Adrenal gland (tissue), 12 donors: Measurements from ENCODE around the gene DOCK4. TPM values are rescaled to one million over a fixed set of nuclear protein-coding genes. Genes with fewer than 3 reads are reported as not detected.

Experiments
- DNase-seq, 7 donors: peaks; one replicate each; pipeline ENCODE4 v3.0.0-alpha.2; 2019 to 2020
- H3K27ac ChIP-seq, 5 donors: fragments of 200-600 bp; sonication (generic) in 4 of 5; 1 replicate in 3 of 5; 2 replicates in 2 of 5; pipeline versions ENCODE4 v1.5.1 to v1.8.0; 2016 to 2020; ENCODE audit warnings: mild to moderate bottlenecking in 1 of 5
- H3K27me3 ChIP-seq: fragments of 200-600 bp; 2 replicates; pipeline ENCODE4 v1.8.0; 2021
- H3K36me3 ChIP-seq, 2 donors: fragments of 200-600 bp; replicated peaks in 1 of 2; 1 replicate in 1 of 2; 2 replicates in 1 of 2; pipeline versions ENCODE4 v1.5.1 to v1.8.0; 2018 to 2022
- H3K4me1 ChIP-seq, 2 donors: fragments of 200-600 bp; replicated peaks in 1 of 2; 1 replicate in 1 of 2; 2 replicates in 1 of 2; pipeline versions ENCODE4 v1.5.1 to v1.8.0; 2018 to 2021
- H3K4me3 ChIP-seq, 4 donors: fragments of 200-600 bp; sonication (generic) in 3 of 4; one replicate each; pipeline ENCODE4 v1.5.1; 2016 to 2018
- H3K9me3 ChIP-seq, 3 donors: fragments of 200-600 bp; sonication (generic) in 1 of 3; replicated peaks in 1 of 3; 1 replicate in 2 of 3; 2 replicates in 1 of 3; pipeline versions ENCODE4 v1.5.1 to v1.8.0; 2016 to 2021
- CTCF ChIP-seq, 6 experiments: fragments of 450-650 bp in 4 of 6; fragments of 200-600 bp in 2 of 6; sonication (generic) in 1 of 6; IDR thresholded peaks; 1 replicate in 5 of 6; 2 replicates in 1 of 6; pipeline versions ENCODE4 v1.5.1 to v1.8.0; 2016 to 2021; ENCODE audit warnings: antibody characterized with exemption in 6 of 6, mild to moderate bottlenecking in 2 of 6, moderate library complexity in 1 of 6
- POLR2A ChIP-seq, 2 donors: fragments of 450-650 bp; IDR thresholded peaks; one replicate each; pipeline ENCODE4 v1.6.1; 2017; ENCODE audit warnings: antibody characterized with exemption in 2 of 2, mild to moderate bottlenecking in 2 of 2, moderate library complexity in 1 of 2
- WGBS, 4 donors: extraction: QIAGEN DNeasy Blood & Tissue Kit in 2 of 4; methylation state at CpG; one replicate each; pipeline versions ENCODE4 v1.1.5 to v1.1.7; 2013 to 2017; 5-methylcytosine and 5-hydroxymethylcytosine counted together
- intact Hi-C, 2 donors: fragments of 100-400 bp; cut with DNase I; formaldehyde crosslinking; loops; one replicate each; pipeline versions ENCODE4 v1.14.1 to v1.15.0; 2022 to 2023
- polyA plus RNA-seq, 3 donors: library from polyadenylated mRNA; stranded (reverse); fragments of 200-250 nt in 2 of 3; fragments of 350-450 nt in 1 of 3; fragmentation: Illumina TruSeq in 1 of 3; extraction: RNeasy Lipid Tissue Mini Kit (QIAGEN cat#74804) in 1 of 3; gene quantifications; one replicate each; pipeline ENCODE4 v1.2.3, GENCODE V29; 2013 to 2014
- total RNA-seq, 9 donors: library from RNA; depleted of rRNA in 4 of 9; stranded (reverse); fragments of >200 nt in 4 of 9; fragments of 120-200 nt in 1 of 9; fragmentation: NEBNext Ultra II Directional in 1 of 9; extraction: Animal tissue kit (Norgen Biotek cat#: 25700) in 1 of 9; gene quantifications; one replicate each; pipeline versions ENCODE4 v1.1.0 to v1.2.4, GENCODE V29; 2013 to 2023
- donor health status: healthy with polysubstance abuse.
- donor health status: Bipolar disorder and iron deficiency.
- donor health status: DM: yes; HTN: yes; CAD: no.
- donor health status: DM: no; HTN: no; CAD: no.
- donor health status: DM: no; HTN: no; CAD: no.
- donor health status: DM: yes; HTN: yes; CAD: no.

Gene DOCK4
- total and polyA plus RNA-seq, 12 donors = 6.2 to 37.6 (median 21.1) TPM

GRCh38 chr7:112070674-112071256 is 135.4 kb downstream of the DOCK4 start:
- Histone ChIP-seq H3K36me3 (no peaks in the 10 kb centered on the region), H3K27ac (no peak overlapping the region), H3K27me3 (no peaks in the 10 kb centered on the region), H3K4me3 (no peak overlapping the region), H3K4me1 (no peaks in the 10 kb centered on the region), H3K9me3 (no peaks in the 10 kb centered on the region)
- 83 to 90% (median 87%) methylated on average over 5 of the region's 5 CpGs for WGBS, 4 donors
- no peak for TF ChIP-seq POLR2A (IDR thresholded peaks at IDR 0.05)
- no peak for TF ChIP-seq CTCF (IDR thresholded peaks at IDR 0.05)
- no peak for DNase-seq
- intact Hi-C loops = no loop called here

GRCh38 chr7:112069879-112070321 is 136.3 kb downstream of the DOCK4 start:
- H3K9me3 ChIP-seq = no peaks in the 10 kb centered on the region
- H3K4me3 ChIP-seq = no peak overlapping the region
- 81 to 92% (median 88%) methylated on average over 3 of the region's 3 CpGs for WGBS, 4 donors
- no peaks in the 10 kb centered on the region for H3K27me3 ChIP-seq
- no peak for TF ChIP-seq POLR2A (IDR thresholded peaks at IDR 0.05)
- TF ChIP-seq CTCF (IDR thresholded peaks at IDR 0.05) = no peak
- intact Hi-C loops = no loop called here
- H3K4me1 ChIP-seq = no peaks in the 10 kb centered on the region
- H3K36me3 ChIP-seq = no peaks in the 10 kb centered on the region
- H3K27ac ChIP-seq = no peak overlapping the region
- DNase-seq = no peak

- H3K27ac ChIP-seq = no peak overlapping the region
- no peak overlapping the region for H3K4me3 ChIP-seq
- H3K27me3 ChIP-seq = no peaks in the 10 kb centered on the region
- intact Hi-C loops = no loop called here
- DNase-seq = no peak
- H3K36me3 ChIP-seq = no peaks in the 10 kb centered on the region
- no peak for TF ChIP-seq CTCF (IDR thresholded peaks at IDR 0.05)
- no peak for TF ChIP-seq POLR2A (IDR thresholded peaks at IDR 0.05)
- H3K4me1 ChIP-seq = no peaks in the 10 kb centered on the region
- 86 to 93% (median 89%) methylated on average over 4 of the region's 4 CpGs for WGBS, 4 donors
- no peaks in the 10 kb centered on the region for H3K9me3 ChIP-seq
Measured at GRCh38 chr7:112068967-112069366, 137.2 kb downstream of the DOCK4 start.

GRCh38 chr7:112067632-112068540 is 138.3 kb downstream of the DOCK4 start:
- intact Hi-C loops = no loop called here
- Histone ChIP-seq H3K27ac (no peak overlapping the region), H3K27me3 (no peaks in the 10 kb centered on the region), H3K4me1 (no peaks in the 10 kb centered on the region), H3K4me3 (no peak overlapping the region), H3K36me3 (no peaks in the 10 kb centered on the region), H3K9me3 (no peaks in the 10 kb centered on the region)
- no peak for DNase-seq
- no peak for TF ChIP-seq CTCF (IDR thresholded peaks at IDR 0.05)
- TF ChIP-seq POLR2A (IDR thresholded peaks at IDR 0.05) = no peak
- WGBS, 4 donors = 87 to 89% (median 89%) methylated on average over 5 of the region's 5 CpGs
